ENCODE results near the gene ANKS1B.

GRCh38 chr12:99119943-99120342 is 864.8 kb downstream of the ANKS1B start:
- TF ChIP-seq CTCF (IDR thresholded peaks at IDR 0.05) (no peak), POLR2A (IDR thresholded peaks at IDR 0.05) (no peak), EP300 (IDR thresholded peaks at IDR 0.05) (no peak), POLR2AphosphoS5 (IDR thresholded peaks at IDR 0.05) (no peak)
